Measurements from ENCODE around the gene CMC4.

CMC4 gene

DNA sequence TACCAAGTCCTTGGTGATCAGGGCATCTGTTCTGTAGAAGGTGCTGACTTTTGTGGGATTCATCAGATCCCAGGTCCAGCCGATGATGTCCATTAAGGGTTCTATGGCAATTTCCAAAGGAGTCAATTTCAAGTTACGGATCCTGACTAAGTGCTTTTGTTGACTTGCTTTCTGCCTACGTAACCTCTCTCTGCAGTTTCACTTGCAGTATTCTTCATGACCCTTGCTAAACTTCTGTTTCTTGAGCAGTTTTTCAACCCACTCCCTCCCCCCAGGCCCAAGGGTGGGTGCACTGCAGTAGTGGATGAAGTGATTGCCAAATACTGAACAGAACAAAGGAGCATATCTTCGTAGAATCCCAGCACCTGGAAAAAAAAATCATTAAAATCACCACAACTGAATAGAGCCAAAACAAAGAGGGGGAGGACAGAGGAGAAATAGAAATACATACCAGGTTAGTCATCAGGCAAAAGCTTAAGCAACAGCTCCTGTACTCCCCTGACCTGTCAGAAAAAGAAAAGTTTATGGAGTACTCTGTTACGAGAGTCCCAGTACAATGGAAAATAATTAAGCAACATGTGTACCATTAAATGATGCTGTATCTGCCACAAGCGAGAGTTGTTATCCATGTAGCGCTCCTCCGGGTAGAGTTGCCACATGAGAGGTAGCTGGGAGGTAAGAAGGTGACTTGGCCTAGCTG is 5.8 kb downstream of the CMC4 start:
- H3K27ac Mint-ChIP-seq: no peak overlapping the region
- no peaks in the 10 kb centered on the region for H3K27me3 Mint-ChIP-seq
- DNase-seq: no peak

DNA sequence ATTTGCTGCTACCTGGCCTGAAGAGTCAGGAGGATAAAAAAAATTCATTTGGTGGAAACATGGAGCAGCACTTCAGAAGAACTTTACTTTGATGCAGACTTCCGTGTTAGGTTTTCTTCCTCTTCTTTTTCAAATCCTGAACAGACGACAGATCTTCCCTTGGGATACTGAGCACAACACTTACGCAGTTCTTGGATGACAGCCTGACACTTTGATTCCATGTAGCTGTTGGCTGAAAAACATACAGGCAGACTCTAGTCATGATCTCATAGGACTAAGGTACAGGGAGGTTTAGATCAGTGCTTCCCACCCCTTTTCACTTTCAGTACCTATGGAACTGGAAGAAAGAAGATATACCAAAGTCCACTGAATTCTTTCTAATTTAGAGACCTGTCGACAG is 9.2 kb downstream of the CMC4 start:
- Mint-ChIP-seq H3K4me3 (no peak overlapping the region), H3K4me1 (peaks cover 9% of the 10 kb centered on the region), H3K36me3 (ENCODE audit: low read depth) (peaks cover 5% of the 10 kb centered on the region), H3K27ac (no peak overlapping the region), H3K27me3 (no peaks in the 10 kb centered on the region), H3K9me3 (no peaks in the 10 kb centered on the region)
- ATAC-seq (no peak), DNase-seq (no peak)

More for the DNA sequence above, 5.8 kb downstream of the CMC4 start:
- H3K36me3 Mint-ChIP-seq (ENCODE audit: low read depth): peaks cover 5% of the 10 kb centered on the region
- H3K9me3 Mint-ChIP-seq: no peaks in the 10 kb centered on the region
- no peak overlapping the region for H3K4me3 Mint-ChIP-seq
- ATAC-seq: no peak
- H3K4me1 Mint-ChIP-seq: peaks cover 33% of the 10 kb centered on the region

DNA sequence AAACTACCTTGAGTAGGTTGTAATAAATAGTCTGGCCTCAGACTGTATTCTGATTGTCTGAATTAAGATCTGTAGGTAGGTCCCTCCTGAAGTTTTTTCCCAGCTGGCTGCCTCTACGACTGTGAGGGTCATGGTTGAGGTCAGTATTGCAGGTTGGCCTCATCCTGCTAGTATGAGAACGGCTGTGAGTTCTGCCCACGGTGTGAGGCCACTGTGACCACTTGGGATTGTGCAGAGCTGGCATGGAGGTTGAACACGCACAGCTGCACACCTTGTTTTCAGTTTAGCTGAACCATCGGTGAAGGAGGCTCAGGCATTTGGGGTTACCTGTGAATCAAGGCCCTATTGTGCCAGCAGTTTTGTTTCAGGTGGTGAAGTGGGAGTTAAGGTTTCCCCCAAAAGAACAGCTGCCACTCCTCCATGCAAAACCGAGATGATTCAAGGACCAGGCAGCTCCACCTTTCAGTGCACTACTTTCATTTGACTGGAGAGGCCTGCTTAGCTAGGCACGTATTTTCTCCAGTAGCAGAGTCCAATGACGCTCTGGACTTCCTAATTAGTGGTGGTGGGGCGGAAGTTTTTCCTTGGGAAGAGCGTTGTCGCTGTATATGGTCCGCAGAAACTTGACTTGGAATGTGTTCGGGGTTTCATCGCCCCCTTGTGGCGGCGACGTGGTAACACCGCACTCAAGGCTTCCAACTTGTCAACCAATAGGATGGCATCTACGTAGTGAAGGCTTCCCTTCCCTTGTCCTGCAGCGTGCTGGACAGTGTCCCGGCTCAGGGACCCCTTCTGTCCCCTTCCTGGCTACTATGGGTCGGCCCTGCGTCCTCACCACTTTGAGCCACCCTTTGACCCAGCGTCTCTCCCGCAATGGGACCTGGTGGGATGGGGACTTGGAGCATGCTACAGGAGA is 13.8 kb downstream of the CMC4 start:
- Mint-ChIP-seq H3K9me3 (no peaks in the 10 kb centered on the region), H3K27ac (no peak overlapping the region), H3K4me1 (peaks cover 31% of the 10 kb centered on the region), H3K27me3 (no peaks in the 10 kb centered on the region), H3K4me3 (no peak overlapping the region), H3K36me3 (ENCODE audit: low read depth) (peaks cover 14% of the 10 kb centered on the region)
- ATAC-seq (peak; percentile 57), DNase-seq (peak; percentile 48)

DNA sequence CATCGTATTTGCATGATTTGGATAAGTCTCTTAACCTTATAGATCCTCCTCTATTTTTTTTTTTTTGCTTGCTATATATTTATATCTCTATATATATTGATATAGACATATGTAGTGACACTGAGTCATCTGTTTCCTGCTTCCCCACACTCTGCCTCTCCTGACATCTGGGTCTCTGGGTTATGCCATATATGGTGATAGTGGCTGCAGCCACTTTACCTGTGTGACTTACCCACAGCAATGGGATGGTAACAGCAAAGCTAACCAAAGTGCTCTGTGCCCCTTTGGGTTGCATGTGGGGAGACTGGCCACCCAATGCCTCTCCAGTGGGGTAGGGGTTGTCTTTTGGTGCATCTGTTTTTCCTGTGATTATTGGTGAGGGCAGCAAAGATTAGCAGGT is 14.5 kb downstream of the CMC4 start:
- Mint-ChIP-seq H3K4me3 (no peak overlapping the region), H3K4me1 (peaks cover 33% of the 10 kb centered on the region), H3K9me3 (no peaks in the 10 kb centered on the region), H3K27me3 (no peaks in the 10 kb centered on the region), H3K27ac (no peak overlapping the region), H3K36me3 (ENCODE audit: low read depth) (peaks cover 17% of the 10 kb centered on the region)
- DNase-seq (no peak), ATAC-seq (peak; percentile 62)

DNA sequence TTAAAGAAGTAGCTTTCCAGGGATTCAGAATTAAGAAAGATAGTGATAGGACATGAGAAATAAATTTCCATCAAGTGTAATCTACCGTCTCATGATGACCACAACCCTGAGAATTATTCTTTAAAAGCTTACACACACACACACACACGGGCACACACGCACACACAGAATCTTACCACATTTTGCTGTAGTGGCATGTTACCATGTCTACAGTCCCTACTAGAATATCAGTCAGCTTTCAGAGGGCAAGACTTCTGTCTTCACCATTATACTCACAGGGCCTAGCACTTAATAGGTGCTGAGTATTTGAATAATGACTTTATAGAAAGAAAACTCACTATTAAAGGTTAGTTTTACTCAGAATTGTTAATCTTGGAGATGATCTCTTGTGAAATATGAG is 15.4 kb downstream of the CMC4 start:
- Mint-ChIP-seq H3K36me3 (ENCODE audit: low read depth) (peaks cover 17% of the 10 kb centered on the region), H3K4me1 (peaks cover 36% of the 10 kb centered on the region), H3K27me3 (no peaks in the 10 kb centered on the region), H3K27ac (peak overlapping the region; percentile 54), H3K9me3 (no peaks in the 10 kb centered on the region), H3K4me3 (no peak overlapping the region)
- DNase-seq (no peak), ATAC-seq (no peak)

DNA sequence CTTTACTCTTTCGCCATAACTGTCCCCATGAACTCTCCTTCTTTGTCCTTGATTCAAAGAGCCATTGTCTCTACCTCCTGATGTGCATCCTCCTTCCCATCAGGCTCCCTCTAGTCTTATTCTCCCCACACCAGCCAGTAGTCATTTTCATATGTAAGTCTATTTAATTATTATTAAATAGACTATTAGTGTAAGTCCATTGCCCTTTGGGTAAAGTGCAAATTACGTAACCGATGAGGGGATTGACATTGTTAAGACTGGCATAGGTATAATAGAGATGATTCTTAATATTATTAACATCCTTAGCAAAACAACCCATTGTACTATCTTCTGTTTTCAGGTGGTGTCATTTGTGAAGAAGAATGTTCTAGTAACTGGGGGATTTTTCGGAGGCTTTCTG is 16.7 kb downstream of the CMC4 start:
- Mint-ChIP-seq H3K27ac (no peak overlapping the region), H3K27me3 (no peaks in the 10 kb centered on the region), H3K4me1 (peaks cover 43% of the 10 kb centered on the region), H3K4me3 (no peak overlapping the region), H3K36me3 (ENCODE audit: low read depth) (peaks cover 15% of the 10 kb centered on the region), H3K9me3 (no peaks in the 10 kb centered on the region)
- ATAC-seq: no peak
- DNase-seq: no peak

DNA sequence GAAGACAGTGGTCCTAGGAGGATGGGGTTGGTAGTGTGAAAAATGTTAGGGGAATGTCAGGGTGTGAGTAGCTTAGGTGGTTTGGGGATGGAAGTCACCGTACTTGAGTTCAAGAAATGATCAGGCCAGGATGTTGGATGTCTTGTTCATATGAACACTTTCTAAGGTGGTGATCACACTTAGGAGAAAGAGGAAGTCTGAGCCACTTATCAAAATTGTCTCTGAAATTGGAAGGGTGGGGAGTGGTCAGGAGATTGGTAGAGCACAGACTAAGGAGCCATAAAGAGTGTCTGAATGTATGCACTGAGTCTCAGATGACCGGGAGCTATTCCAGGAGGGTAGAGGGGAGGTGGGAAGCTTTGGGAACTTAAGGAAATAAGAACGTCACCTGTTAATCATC is 17.3 kb downstream of the CMC4 start:
- no peak for DNase-seq
- Mint-ChIP-seq H3K36me3 (ENCODE audit: low read depth) (peaks cover 18% of the 10 kb centered on the region), H3K9me3 (no peaks in the 10 kb centered on the region), H3K4me1 (peaks cover 49% of the 10 kb centered on the region), H3K27ac (peak overlapping the region; percentile 11), H3K27me3 (no peaks in the 10 kb centered on the region), H3K4me3 (no peak overlapping the region)
- ATAC-seq: no peak

DNA sequence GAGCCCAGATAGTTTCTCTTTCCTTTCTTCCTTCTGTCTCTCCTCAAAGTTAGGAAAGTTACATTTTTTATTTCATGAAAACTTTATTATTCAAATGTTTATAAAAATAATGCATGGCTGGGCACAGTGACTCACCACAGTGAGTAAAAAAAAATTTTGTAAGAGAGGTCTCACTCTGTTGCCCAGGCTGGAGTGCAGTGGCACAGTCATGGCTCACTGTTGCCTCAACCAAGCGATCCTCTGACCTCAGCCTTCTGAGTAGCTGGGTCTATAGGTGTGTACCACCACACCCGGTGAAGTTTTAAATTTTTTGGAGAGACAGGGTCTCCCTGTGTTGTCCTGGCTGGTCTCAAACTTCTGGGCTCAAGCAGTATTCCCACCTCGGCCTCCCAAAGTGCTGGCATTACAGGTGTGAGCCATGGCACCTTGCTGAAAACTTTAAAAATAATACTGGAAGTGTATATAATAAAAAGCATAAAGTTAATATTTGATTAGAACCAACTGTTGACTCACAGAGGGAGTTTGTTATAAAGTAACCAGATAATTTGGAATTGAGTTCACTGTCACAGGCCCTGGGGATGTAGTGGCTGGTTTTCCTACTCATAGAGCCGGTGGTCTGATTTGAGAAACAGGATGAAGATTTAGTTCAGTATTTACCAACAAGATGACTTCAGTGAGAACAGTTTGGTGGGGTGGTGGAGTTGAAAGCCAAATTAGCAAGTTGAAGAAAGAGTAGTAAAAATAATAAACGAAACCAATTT is 18.0 kb downstream of the CMC4 start:
- Mint-ChIP-seq H3K4me3 (no peak overlapping the region), H3K36me3 (ENCODE audit: low read depth) (peaks cover 18% of the 10 kb centered on the region), H3K4me1 (peaks cover 51% of the 10 kb centered on the region), H3K27ac (peak overlapping the region; percentile 11), H3K27me3 (no peaks in the 10 kb centered on the region), H3K9me3 (no peaks in the 10 kb centered on the region)
- ATAC-seq (peak; percentile 39), DNase-seq (no peak)

DNA sequence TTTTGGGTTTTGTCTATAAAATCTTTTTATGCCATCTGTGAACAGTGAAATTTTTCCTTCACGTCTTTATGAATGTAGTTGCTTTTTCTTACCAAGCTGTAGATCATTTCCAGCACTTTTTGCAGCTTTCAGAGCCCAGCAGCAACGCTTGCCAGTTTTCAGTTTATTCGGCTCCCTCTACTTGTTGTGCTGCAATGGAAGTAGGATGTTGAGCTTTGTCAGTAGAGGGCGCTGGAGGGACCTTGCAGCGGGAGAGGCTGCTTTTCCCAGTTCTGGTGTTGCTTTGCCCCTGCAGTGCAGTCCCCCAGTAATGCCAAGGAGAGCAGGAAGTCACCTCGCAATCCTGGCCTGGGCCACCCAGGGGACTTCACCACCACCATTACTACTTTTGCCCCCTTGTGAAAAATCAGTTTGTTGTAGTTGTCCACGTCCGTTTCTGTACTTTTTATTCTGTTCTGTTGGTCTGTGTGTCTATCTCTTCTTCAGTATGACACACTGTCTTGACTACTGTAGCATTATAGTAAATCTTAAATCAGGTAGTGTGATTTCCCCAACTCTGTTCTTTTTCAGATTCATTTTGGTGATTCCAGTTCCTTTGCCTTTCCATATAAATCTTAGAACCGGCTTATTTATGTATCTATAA is 21.8 kb downstream of the CMC4 start:
- ATAC-seq (no peak), DNase-seq (peak; percentile 48)
- Mint-ChIP-seq H3K4me3 (no peak overlapping the region), H3K4me1 (peaks cover 31% of the 10 kb centered on the region), H3K36me3 (ENCODE audit: low read depth) (peaks cover 28% of the 10 kb centered on the region), H3K27me3 (no peaks in the 10 kb centered on the region), H3K9me3 (no peaks in the 10 kb centered on the region), H3K27ac (peak overlapping the region; percentile 39)

DNA sequence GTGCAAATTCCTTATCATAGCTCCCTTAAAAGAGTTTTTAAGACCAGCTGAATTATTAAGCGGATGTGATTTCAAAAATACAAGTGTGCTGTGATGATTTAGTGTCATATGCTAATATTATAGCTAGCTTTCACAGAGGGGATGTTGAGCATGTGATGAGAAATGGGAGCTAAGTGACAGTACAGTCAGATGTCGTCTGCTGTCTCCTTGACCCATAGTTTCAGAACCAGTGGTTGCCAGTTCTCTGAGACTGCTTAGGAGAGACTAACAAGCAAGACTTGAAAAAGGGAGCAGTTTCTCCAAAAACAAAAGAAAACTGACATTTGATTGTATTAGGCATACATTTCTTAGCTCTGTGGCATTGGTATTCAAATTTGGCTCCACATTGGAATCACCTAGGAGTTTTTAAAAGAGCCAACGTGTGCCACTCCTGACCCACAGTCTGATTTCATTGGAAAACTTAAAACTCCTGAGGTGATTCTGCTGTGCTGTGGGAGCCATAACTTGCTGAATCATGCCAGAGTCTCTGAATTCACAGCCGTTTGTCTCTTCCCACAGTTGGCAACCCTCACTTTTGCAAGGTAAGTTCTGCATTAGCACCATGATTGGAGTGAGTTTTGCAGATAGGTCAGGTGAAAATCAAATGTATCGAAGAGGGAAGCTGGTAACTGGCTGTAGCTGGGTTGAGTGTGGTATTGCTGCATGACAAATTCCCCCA is 24.0 kb downstream of the CMC4 start:
- ATAC-seq: no peak

DNA sequence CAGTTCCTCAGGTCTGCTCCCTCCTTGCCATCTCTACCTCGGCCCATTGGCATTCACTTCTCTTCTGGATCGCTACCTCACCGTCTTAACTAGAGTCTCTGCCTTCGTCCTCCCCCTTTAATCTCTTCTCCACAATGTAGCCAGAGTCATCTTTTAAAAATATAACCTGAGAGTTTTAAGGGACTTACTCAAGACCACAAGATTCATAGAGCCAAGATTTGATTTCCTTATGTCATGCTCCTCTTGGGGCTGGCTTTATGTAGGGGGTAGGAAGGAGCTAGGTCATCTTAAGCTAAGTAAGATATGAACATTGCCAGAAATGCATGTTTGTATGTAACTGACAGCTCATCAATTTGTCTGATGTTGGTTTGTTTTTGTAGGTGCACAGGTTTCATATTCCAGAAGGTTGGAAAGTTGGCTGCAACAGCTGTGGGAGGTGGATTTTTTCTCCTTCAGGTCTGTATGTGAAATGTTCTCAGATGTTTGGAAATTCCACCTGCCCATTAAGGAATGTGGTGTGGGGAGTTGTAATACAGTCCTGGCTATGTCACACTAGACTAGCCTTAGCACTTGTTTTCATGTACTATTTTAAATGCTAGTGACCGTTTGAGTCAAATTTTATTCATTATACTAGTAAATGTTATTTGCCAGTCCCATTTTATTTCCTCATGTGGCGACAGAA is 24.7 kb downstream of the CMC4 start:
- Mint-ChIP-seq H3K4me1 (peaks cover 20% of the 10 kb centered on the region), H3K27ac (no peak overlapping the region), H3K27me3 (no peaks in the 10 kb centered on the region), H3K36me3 (ENCODE audit: low read depth) (peaks cover 15% of the 10 kb centered on the region), H3K4me3 (no peak overlapping the region), H3K9me3 (no peaks in the 10 kb centered on the region)
- no peak for ATAC-seq
- DNase-seq: no peak

More for the DNA sequence above, 24.0 kb downstream of the CMC4 start:
- no peaks in the 10 kb centered on the region for H3K27me3 Mint-ChIP-seq
- DNase-seq: no peak
- no peak overlapping the region for H3K4me3 Mint-ChIP-seq
- H3K36me3 Mint-ChIP-seq (ENCODE audit: low read depth): peaks cover 21% of the 10 kb centered on the region
- H3K4me1 Mint-ChIP-seq: peaks cover 21% of the 10 kb centered on the region
- no peak overlapping the region for H3K27ac Mint-ChIP-seq
- no peaks in the 10 kb centered on the region for H3K9me3 Mint-ChIP-seq

DNA sequence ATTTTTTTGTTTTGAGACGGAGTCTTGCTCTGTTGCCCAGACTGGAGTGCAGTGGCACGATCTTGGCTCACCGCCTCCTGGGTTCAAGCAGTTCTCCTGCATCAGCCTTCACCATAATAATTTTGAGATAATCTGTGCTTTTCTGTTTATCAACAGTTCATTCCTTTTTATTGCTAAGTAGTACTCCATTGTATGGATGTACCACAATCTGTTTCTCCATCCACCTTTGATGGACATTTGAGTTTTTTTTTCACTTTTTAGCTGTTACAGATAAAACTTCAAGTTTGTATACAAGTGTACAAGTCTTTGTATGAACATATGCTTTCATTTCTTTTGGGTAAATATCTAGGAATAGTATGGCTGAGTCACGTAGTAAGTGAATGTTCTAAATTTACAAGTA is 35.2 kb downstream of the CMC4 start:
- H3K9me3 Mint-ChIP-seq: peaks cover 8% of the 10 kb centered on the region
- peaks cover 32% of the 10 kb centered on the region for H3K36me3 Mint-ChIP-seq (ENCODE audit: low read depth)
- DNase-seq (no peak), ATAC-seq (no peak)
- H3K4me1 Mint-ChIP-seq: peaks cover 32% of the 10 kb centered on the region
- no peaks in the 10 kb centered on the region for H3K27me3 Mint-ChIP-seq
- no peak overlapping the region for H3K4me3 Mint-ChIP-seq
- H3K27ac Mint-ChIP-seq: no peak overlapping the region

DNA sequence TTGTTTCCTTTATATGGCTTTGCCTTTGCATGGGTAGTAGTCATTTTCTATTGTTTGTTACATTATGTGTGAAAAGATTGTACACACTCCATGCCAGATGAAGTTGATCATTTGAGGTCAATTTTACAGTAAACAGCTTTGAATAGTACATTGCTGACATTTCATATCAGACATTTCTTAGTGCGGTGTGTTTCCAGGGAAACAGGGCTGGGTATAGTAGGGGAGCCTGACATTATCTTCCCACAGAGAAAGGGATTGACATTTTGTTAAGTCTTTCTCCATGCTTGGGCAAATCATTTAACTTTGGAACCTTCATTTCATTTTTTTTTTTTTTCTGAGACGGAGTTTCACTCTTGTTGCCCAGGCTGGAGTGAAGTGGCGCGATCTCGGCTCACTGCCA is 39.3 kb downstream of the CMC4 start:
- no peak overlapping the region for H3K4me3 Mint-ChIP-seq
- H3K4me1 Mint-ChIP-seq: peaks cover 30% of the 10 kb centered on the region
- no peak overlapping the region for H3K27ac Mint-ChIP-seq
- DNase-seq: no peak
- no peaks in the 10 kb centered on the region for H3K27me3 Mint-ChIP-seq
- peaks cover 24% of the 10 kb centered on the region for H3K36me3 Mint-ChIP-seq (ENCODE audit: low read depth)
- no peak for ATAC-seq
- H3K9me3 Mint-ChIP-seq: peaks cover 8% of the 10 kb centered on the region
